Measurements from ENCODE around the gene SLC28A1.

DNA sequence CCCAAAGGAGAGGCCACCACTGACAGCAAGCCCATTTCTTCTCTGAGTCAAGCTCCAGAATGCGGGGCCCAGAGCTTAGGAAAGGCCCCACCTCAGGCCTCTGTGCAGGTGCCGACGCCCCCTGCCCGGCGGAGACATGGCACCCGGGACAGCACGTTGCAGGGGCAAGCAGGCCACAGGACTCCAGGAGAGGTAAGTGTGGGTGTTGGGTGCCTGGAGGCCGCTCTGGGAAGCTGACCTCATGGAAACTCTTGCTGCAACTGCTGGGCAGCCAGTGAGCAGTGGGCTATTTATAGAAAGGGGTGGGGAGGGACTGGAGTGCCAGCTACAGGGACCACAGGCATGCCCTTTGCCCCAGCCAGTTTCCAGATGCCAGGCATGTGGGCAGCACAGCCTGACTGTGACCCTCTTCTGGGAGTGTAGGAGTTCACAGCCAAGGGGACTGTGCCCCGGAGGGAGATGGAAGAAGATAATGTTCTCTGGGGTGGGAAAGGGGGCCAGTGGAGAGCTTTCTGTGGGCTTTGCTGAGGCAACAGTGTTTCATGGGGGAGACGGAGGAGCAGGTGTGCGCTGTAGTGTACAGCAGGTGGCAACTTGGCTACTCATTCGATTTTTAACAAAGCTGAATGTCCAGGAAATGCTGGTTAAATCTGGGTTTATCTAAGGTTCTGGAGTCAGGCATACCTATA is 43.6 kb upstream of the SLC28A1 start:
- TF ChIP-seq, protein P1, sequence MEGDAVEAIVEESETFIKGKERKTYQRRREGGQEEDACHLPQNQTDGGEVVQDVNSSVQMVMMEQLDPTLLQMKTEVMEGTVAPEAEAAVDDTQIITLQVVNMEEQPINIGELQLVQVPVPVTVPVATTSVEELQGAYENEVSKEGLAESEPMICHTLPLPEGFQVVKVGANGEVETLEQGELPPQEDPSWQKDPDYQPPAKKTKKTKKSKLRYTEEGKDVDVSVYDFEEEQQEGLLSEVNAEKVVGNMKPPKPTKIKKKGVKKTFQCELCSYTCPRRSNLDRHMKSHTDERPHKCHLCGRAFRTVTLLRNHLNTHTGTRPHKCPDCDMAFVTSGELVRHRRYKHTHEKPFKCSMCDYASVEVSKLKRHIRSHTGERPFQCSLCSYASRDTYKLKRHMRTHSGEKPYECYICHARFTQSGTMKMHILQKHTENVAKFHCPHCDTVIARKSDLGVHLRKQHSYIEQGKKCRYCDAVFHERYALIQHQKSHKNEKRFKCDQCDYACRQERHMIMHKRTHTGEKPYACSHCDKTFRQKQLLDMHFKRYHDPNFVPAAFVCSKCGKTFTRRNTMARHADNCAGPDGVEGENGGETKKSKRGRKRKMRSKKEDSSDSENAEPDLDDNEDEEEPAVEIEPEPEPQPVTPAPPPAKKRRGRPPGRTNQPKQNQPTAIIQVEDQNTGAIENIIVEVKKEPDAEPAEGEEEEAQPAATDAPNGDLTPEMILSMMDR (IDR thresholded peaks at IDR 0.05), result no peak
- TF ChIP-seq POLR2A (IDR thresholded peaks at IDR 0.05), result peak in 1 of 2 donors; percentile 77
